NCI-H2029 (cell line): Measurements from ENCODE around the gene ADCK2.
"Not testable (repeated sequence)": the region's sequence is repeated elsewhere in the genome, so short reads cannot be mapped to it uniquely, and the experiment has no call there.

ENCODE experiments used
- DNase-seq: peaks from one replicate; lab custom pipeline; 2025; lab: John Stamatoyannopoulos, UW

The ADCK2 gene

DNA sequence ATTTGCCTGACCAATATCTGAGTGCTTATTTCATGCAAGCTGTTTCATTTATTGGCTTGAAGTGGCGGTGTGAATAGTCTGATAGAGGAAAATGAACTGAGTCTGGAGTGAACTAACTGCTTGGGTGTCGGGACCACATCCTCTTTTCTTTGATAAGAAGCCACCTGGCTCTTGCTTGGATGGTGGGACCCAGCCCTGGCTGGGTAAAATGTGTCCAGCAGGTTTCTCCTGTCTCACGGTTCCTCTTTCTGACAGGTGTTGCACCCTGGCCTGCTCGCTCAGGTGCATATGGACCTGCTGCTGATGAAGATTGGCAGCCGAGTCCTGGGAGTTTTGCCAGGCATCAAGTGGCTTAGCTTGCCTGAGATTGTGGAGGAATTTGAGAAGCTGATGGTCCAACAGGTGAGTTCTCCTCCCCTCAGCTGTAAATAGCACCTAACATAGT, 1.6 kb downstream of the ADCK2 start:
- DNase-seq: peak; percentile 56

DNA sequence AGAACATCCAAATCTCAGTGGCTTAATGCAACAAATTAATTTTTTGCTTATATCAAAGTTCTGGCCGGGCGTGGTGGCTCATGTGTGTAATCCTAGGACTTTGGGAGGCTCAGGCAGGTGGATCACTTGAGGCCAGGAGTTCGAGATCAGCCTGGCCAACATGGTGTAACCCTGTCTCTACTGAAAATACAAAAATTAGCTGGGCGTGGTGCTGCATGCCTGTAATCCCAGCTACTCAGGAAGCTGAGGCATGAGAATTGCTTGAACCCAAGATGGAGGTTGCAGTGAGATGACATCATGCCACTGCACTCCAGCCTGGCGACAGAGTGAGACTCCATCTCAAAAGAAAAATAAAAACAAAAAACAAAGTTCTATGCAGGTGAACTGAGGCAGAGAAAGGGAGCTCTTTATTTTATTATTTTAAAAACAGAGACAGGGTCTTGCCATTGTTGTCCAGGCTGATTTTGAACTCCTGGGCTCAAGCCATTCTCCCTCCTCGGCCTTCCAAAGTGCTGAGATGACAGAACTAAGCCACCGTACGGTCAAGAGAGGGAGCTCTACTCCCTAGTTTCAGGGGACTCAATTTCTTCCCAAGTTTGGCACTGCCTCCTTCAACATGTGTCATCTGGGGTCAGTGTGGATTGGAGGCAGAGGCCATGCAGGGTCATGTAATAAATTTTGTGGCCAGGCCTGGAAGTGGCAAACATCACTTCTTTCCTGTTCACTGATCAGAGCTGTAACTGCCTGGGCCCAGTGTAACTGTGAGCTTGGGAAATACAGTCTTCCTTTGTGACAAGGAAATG, 2.4 kb downstream of the ADCK2 start:
- DNase-seq: no peak

DNA sequence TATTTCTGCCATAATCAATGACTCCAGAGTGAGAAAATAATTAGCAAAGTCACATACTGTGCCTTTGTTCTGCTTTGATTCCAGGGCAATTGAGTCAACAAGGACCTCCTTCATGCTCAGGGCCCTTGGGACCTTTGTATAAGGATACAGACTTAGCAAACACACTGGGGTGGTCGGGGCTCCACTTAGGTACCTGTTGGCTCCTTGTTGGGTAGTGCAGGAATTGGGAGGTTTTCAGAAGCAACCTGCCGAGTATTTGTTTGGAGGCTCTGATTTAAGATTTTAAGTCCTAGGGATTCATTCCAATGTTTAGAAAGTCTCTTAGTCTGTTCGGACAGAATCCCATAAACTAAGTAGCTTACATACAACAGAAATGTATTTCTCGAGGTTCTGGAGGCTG, 3.0 kb downstream of the ADCK2 start:
- no peak for DNase-seq

DNA sequence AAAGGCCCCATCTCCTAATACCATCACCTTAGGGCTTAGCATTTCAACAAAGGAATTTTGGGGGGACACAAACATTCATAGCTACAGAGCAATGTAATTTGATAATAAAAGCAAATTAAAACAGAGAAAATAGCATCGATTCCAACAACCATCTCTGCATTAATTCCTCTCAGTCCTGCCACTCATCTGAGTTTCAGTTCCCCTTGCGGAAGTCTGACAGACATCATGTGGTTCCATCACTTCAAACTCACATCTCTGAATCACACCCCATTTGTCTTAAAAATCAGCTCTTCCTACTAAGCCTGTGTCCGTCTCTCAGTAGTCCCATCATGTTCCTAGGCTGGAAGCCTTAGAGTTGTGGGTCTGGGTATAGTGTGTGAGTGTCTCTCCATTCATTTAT, 3.6 kb downstream of the ADCK2 start:
- DNase-seq: no peak

DNA sequence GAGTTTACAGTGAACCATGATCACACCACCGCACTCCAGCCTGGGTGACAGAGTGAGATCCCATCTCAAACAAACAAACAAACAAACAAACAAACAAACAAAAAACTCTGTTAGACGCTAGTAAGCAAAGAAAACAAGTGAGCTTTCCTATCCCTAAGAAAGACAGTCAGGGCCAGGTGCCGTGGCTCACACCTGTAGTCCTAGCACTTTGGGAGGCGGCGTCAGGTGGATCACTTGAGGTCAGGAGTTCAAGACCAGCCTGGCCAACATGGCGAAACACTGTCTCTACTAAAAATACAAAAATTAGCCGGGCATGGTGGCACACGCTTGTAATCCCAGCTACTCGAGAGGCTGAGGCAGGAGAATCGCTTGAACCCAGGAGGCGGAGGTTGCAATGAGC, 4.2 kb downstream of the ADCK2 start:
- not testable (repeated sequence) for DNase-seq

DNA sequence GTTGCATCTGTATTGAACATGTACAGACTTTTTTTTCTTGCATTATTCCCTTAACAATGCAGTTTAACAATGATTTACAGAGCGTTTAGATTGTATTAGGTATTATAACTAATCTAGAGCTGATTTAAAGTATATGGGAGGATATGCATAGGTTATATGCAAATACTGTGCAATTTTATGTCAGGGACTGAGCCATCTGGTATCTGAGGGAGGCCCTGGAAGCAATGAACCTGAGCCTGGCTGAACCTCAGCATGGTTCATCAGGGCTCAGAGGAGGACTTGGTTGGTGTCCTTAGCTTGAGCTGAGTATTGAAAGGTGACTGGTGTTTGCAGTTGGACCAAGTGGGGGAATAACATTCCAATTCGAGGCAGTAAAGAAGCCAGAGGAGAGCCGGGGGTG, 4.8 kb downstream of the ADCK2 start:
- DNase-seq: no peak

DNA sequence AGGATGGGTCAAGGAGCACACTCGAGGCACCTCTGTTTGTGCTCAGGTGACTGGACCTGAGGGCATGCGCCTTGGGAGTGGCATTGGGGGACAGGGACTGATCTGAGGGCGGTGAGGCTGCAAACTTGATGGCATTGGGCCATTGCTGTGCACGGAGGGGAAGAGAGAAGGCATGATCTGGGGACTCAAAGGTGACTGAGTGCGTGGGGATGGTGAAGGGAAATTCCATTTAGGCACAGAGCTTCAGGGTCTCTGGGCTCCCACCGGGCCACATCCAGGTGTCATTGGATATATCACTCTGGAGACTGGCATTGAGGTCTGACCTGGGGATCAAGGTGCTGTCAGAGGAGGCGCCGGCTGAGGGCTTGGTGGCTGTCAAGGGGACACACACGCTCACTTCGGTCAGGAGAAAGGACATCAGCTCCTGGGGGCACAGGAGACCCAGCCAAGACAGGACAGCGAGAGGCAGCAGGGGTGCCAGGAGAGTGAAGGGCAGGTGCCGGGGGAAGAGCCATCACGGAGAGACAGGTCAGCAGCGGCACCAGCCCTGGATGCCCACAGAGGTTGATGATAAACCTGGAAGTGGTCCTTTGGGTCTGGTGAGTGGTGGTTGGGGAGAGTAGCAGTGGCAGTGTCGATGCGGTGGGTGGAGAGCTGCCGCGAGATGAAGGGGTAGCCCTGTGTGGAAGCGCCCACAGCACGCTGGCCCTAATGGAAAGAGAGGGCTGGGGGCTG, 5.5 kb downstream of the ADCK2 start:
- no peak for DNase-seq

DNA sequence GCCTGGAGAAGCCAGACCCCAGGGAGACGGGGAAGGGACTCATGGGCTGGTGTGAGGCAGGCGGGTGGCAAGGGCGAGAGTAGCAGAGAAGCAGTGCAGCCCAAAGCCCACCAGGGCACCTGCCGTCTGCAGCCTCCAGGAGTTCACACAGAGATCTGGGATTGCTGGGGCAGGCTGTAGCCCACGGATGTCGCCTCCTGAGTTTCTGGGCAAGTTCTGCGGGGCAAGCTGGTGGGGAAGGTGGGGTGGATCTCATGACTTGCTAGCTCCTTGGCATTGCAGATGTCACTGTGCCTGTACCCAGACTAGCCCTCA, 6.0 kb downstream of the ADCK2 start:
- no peak for DNase-seq

DNA sequence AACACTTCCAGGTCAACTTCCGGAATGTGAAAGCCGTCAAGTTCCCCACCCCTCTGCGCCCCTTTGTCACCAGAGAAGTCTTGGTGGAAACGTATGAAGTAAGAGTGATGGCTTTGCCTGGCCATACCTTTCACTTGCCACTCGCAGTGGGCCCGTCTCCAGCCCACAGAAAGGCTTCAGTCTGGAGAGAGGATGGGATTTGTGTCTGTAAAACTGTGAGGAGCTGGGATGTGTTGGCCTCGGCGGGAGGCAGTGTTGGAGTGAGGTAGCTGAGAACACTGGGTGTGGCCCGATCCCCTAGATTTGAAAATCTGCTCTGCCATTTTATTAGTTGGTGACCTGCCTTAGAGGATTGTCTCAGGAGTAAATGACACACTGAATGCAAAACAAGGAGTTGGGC, 6.4 kb downstream of the ADCK2 start:
- DNase-seq: no peak

DNA sequence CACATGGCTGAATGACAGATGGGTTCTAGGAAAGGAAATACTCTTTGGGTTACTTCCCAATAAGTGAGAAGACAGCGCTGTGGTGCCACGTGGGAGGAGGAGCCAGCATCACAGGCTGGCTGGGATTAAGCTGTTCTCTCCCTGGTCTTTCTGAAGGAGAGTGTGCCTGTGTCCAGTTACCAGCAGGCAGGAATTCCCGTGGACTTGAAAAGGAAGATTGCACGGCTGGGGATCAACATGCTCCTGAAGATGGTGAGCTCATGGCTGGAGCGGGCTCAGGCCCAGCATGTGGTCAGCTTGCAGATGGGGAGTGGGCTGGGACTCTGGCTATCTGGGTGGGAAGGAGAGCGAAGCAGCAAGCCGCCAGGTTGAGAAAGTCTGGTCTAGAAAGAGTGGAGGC, 8.1 kb downstream of the ADCK2 start:
- DNase-seq: no peak

DNA sequence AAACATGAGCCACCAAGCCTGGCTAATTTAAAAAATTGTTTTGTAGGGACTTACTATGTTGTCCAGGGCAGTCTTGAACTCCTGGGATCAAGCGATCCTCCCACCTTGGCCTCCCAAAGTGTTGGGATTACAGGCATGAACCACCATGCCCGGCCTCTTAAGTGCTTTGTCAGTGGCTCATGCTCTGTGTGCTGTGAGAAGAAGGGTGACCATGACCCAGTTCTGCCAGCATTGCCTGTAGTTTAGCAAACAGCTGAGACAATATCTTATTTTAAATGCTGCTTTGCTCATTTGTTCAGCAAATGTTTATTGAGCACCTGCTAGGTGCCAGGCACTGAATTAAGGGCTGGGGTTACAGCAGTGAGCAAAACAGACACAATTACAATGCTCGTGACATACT, 9.0 kb downstream of the ADCK2 start:
- no peak for DNase-seq

DNA sequence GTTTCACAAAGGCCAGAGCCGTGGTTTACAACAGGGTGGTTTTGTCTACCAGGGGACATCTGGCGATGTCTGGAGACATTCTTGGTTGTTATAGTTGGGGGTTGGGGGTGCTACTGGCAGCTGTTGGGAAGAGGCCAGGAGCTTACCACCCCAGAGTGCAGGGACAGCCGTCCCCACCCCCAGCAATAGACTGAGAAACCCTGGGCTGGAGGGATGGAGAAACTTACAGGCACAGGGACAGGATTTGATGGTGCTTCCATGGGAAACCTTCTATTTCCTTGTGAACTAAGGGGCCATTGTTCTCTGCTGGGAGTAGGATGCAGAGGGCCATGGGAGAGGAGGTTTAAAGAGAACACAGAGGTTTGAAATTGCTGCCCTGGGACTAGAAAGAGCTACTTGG, 10.9 kb downstream of the ADCK2 start:
- no peak for DNase-seq

DNA sequence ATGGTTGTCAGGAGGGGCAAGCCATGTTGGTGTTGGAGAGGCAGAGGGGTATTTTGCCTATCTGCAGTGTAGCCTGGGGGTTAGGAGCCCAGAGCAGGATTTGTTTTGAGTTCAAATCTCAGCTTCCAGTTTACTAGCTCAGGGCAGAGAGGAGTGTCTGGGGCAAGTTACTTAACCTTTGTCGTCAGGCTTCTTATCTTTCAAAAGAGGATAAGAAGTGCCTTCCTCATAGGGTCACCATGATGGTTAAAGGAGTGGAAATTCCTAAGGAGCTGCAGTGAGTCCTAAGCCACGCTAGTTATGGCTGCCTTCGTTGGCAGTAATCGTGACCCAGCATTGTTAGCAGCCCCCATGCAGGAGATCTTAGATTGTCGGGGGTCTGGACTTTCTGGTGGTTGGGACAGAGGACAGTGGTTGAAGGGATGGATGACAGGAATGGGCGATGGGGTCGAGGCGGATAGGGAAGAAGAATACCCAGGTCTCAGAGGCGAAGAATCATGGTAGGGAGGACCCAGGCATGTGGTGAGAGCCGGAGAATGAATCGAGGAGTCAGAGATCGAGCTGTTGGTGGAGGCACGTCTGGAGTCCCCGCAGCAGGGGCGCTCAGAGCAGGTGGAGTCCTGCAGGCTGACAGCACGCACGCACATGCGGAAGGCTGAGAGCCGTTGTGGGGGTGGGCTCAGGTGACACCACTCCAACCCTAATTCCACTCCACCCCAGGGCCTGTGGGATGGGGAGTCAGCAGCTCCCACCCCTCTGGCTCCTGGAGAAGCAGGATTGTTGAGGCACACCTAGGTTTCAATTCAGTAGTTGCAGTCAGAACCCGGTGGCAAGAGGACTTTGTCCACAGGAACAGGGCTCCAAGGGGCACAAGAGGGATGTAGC, 11.6 kb downstream of the ADCK2 start:
- DNase-seq: no peak

DNA sequence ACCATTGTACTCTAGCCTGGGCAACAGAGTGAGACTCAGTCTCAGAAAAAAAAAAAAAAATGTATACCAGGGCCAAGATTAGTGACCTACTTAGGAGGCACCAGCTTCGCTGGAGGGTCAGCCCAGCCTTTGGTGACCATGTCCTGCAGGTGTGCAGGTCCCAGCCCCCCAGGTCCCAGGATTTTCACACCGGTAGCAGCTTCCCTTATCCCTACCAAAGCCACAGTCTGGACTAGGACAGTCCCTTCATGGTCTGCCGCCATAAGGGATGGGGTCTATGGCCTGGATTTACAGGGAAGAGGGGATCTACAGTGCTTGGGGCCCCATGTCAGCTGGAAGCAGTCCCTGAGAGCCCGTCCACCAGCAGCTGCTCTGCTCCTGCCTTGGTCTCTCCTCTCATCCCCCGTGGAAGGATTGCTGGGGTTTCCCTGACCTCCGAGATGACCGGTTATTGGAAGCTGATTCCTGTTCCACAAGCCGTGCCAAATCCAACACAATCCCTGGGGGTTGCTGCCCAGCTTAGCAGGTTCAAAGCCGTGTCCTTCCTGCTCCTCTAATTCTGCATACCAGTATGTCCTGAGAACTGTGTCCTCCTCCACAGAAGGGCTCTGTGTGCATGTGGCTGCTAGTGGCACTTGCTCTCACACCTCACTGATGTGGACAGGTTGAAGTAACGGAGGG, 12.8 kb downstream of the ADCK2 start:
- DNase-seq: no peak

DNA sequence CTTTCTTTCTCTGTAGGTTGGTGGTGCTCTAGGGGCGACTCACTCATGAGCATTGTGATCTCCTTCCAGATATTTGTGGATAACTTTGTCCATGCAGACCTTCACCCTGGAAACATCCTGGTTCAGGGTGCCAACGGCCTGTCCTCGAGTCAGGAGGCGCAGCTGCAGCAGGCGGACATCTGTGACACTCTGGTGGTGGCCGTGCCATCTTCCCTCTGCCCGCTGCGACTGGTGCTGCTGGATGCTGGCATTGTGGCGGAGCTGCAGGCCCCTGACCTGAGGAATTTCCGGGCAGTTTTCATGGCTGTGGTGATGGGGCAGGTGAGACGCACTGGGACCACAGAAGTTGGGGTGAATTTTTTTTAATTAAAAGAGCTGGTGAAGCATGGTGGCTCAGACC, 14.2 kb downstream of the ADCK2 start:
- no peak for DNase-seq

DNA sequence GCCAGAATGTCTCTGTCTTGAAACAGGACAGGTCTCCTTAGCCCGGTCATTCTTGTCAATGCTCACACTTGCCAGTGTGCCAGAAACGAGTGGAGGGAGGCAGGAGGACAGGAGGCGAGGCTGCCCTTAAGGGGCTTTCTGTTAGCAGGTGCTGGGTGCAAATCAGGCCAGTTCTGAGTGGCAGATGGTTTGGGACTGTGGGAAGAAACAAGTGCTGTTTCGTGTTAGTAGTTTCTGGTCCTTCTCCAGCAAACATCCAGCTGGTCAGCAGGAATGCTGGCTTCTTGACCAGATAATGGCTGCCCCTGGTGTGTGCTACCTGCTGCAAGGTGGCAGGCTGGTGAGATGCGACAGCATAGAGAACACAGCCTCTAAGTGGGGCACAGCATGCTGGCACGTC, 15.6 kb downstream of the ADCK2 start:
- DNase-seq: no peak

DNA sequence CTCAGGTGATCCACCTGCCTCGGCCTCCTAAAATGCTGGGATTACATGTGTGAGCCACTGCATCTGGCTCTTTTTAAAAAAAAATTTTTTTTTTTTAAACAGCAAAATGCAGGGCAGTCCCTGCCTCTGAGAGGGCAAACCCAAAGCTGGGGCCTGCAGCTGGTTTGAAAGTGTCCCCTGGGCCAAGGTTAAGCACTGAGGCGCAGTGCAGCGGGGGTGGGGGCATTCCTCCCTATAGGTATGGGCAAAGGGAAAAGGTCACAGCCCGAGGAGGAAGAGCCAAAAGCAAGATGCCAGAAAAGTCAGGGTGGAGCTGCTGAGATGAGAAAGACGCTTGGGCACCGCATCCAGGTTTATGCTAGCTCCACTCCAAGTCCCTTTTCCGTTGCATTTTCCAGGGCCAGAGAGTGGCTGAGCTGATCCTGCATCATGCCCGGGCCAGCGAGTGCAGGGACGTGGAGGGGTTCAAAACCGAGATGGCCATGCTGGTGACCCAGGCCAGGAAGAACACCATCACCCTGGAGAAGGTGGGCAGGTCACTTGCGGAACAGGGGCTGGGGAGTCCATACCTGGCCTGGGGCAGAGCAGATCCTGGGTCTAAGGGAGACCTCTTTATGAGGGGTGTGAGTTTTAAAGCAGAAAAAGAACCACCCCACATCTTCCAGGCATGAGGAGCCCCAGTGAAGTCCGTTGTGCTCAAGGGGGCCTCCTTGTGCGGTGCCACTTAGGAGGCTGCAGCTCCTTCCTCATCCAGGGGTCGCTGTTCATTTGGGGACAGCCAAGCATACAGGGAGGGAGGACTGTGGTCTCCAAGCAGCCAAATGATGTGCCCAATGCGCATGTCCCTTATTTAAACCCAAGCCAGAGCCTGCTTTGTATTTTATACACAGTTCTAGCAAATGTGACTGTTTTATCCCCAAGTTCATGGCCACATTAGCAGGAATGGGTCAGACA, 16.7 kb downstream of the ADCK2 start:
- no peak for DNase-seq

DNA sequence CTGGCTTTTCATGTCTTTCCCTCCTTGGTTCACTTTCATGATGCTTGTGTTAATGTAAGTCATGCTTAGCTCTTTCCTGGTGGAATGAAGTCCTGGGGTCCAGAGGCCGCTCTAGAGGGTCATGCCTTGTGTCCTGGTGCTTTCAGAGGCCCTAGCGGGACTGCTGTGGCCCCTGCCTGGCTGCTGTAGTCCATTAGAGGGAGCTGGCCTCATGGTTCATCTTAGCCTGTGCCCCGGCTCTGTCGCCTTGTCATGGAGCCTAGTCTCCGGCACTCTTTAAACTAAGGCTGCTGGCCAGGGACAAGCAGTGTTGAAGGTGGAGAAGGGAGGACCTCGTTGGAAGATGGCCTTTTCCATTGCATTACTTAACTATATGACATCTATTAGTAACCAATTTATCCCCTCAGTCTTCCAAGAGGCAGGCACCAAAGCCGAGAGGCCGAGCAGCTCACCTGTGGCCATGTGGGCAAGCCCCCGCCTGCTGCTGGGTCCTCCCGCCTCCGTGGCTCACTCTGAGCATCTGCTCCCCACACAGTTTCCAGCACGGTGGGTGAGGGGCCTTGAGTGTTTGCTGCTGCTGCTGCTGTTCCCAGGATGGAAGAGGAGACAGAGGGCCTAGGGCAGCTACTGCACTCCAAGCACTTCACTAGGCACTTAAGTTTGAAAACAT, 18.8 kb downstream of the ADCK2 start:
- DNase-seq: no peak

DNA sequence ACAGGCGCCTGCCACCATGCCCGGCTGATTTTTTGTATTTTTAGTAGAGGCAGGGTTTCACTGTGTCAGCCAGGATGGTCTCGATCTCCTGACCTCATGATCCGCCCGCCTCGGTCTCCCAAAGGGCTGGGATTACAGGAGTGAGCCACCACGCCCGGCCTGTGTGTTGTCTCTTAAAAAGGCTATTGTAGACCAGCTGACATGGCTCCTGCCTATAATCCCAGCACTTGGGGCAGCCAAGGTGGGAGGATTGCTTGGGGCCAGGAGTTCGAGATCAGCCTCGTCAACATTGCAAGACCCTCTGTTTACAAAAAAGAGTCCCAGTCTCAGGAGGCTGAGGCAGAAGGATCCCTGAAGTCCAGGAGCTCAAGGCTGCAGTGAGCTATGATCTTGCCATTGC, 21.1 kb downstream of the ADCK2 start:
- not testable (repeated sequence) for DNase-seq

DNA sequence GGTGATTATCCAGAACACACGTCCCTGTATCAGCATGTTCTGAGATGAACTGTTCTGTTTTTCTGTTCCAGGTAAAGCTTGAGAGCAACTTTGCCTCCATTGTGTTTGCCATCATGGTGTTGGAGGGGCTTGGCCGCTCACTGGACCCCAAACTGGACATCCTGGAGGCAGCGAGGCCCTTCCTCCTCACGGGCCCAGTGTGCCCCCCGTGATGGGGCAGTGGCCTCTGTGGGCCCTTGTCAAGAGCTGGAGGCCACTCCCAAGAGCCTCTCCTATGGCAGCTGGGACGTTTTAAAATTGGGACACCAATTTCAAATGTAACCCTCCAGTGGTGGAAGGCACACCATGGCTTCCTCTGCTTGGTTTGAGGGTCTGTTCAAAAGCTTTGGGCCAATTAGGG, 21.8 kb downstream of the ADCK2 start:
- no peak for DNase-seq

DNA sequence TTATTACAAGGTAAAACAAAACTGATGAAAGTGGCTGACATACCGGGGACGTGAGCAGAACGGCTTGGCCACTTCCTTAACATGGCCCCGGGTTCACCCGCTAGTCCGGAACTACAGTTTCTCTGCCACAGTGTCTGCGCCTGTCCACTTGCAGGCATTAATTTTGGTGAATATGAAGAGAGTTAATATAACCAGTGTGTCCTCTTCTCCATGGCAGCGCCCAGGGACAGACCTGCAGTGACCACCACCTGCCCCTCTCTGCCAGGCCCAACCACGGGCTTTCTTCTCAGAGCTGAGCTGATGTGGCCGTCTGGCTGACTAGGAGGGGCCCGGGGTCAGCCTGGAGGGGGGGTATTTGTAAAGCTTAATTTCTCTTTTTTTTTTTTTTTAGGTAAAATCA, 22.6 kb downstream of the ADCK2 start:
- DNase-seq: no peak
